Neuronal stem cell (in vitro differentiated cells): Measurements from ENCODE around the gene YY1.
A peak's percentile ranks its signal among the peaks of the same experiment; 100 is the strongest.

ENCODE experiments used
- DNase-seq: peaks from one replicate; pipeline ENCODE4 v3.0.0-alpha.2; 2013; ENCODE audit warnings: low spot score
- H2AFZ ChIP-seq: one replicate; pipeline ENCODE4 v1.6.1; 2013; ENCODE audit warnings: mild to moderate bottlenecking, low read length, inconsistent platforms
- H2AK5ac ChIP-seq: 2 replicates; pipeline ENCODE4 v1.6.1; 2013; ENCODE audit warnings: low read depth, mild to moderate bottlenecking, inconsistent platforms, low read length, moderate library complexity, mixed read lengths
- H2BK120ac ChIP-seq: 2 replicates; pipeline ENCODE4 v1.6.1; 2013; ENCODE audit warnings: low read depth, mild to moderate bottlenecking, inconsistent platforms, low read length, moderate library complexity, mixed read lengths
- H2BK12ac ChIP-seq: one replicate; pipeline ENCODE4 v1.6.1; 2013; ENCODE audit warnings: low read length, inconsistent platforms
- H2BK15ac ChIP-seq: 2 replicates; pipeline ENCODE4 v1.6.1; 2013; ENCODE audit warnings: mild to moderate bottlenecking, low read length, inconsistent platforms, mixed read lengths
- H2BK5ac ChIP-seq: one replicate; pipeline ENCODE4 v1.6.1; 2013; ENCODE audit warnings: inconsistent platforms, mild to moderate bottlenecking, low read length, moderate library complexity
- H3K14ac ChIP-seq: one replicate; pipeline ENCODE4 v1.6.1; 2013; ENCODE audit warnings: low read length, inconsistent platforms
- H3K18ac ChIP-seq: 2 replicates; pipeline ENCODE4 v1.6.1; 2013; ENCODE audit warnings: low read length, inconsistent platforms
- H3K23ac ChIP-seq: 2 replicates; pipeline ENCODE4 v1.6.1; 2013; ENCODE audit warnings: low read depth, mild to moderate bottlenecking, mixed read lengths, low read length, inconsistent platforms; ENCODE audit not compliant: poor library complexity
- H3K27ac ChIP-seq: replicated peaks from 3 replicates; pipeline ENCODE4 v1.5.1; 2013; ENCODE audit warnings: low read length, inconsistent platforms
- H3K27me3 ChIP-seq, 3 experiments: 2 replicates each; pipeline ENCODE4 v1.6.1; 2013; ENCODE audit warnings: low read length in 3 of 3, mild to moderate bottlenecking in 2 of 3, inconsistent platforms in 1 of 3, low read depth in 1 of 3, mixed read lengths in 1 of 3, moderate library complexity in 1 of 3; ENCODE audit not compliant: control insufficient read depth in 3 of 3, insufficient read depth in 3 of 3
- H3K36me3 ChIP-seq, 2 donors: replicated peaks in 1 of 2; 2 replicates each; pipeline ENCODE4 v1.6.1; 2013; ENCODE audit warnings: low read length in 2 of 2; ENCODE audit not compliant: control insufficient read depth in 2 of 2, insufficient read depth in 2 of 2
- H3K4ac ChIP-seq: 2 replicates; pipeline ENCODE4 v1.6.1; 2013; ENCODE audit warnings: inconsistent platforms, mild to moderate bottlenecking, low read length, moderate library complexity
- H3K4me1 ChIP-seq, 2 donors: 1 replicate in 1 of 2; 2 replicates in 1 of 2; pipeline ENCODE4 v1.6.1; 2013; ENCODE audit warnings: low read length in 2 of 2, low read depth in 1 of 2; ENCODE audit not compliant: control insufficient read depth in 2 of 2, insufficient read depth in 1 of 2
- H3K4me2 ChIP-seq: one replicate; pipeline ENCODE4 v1.6.1; 2013; ENCODE audit warnings: mild to moderate bottlenecking, low read length, inconsistent platforms; ENCODE audit not compliant: insufficient read depth, poor library complexity, severe bottlenecking
- H3K4me3 ChIP-seq, 2 donors: 2 replicates each; pipeline ENCODE4 v1.5.1; 2013; ENCODE audit warnings: low read length in 2 of 2, mild to moderate bottlenecking in 2 of 2, inconsistent platforms in 1 of 2, moderate library complexity in 1 of 2
- H3K79me1 ChIP-seq: one replicate; pipeline ENCODE4 v1.6.1; 2013; ENCODE audit warnings: low read depth, mild to moderate bottlenecking, inconsistent platforms, low read length, moderate library complexity
- H3K9ac ChIP-seq: one replicate; pipeline ENCODE4 v1.6.1; 2013; ENCODE audit warnings: mild to moderate bottlenecking, low read depth, low read length, inconsistent platforms; ENCODE audit not compliant: poor library complexity
- H3K9me3 ChIP-seq, 2 donors: replicated peaks in 1 of 2; 2 replicates each; pipeline versions ENCODE3 to v1.6.1; 2013; ENCODE audit warnings: low read length in 2 of 2, mild to moderate bottlenecking in 2 of 2, inconsistent platforms in 1 of 2, low read depth in 1 of 2, mixed read lengths in 1 of 2, moderate library complexity in 1 of 2; ENCODE audit not compliant: control insufficient read depth in 2 of 2, insufficient read depth in 1 of 2
- H4K8ac ChIP-seq: one replicate; pipeline ENCODE4 v1.6.1; 2013; ENCODE audit warnings: low read depth, mild to moderate bottlenecking, inconsistent platforms, low read length, moderate library complexity
- H4K91ac ChIP-seq: one replicate; pipeline ENCODE4 v1.6.1; 2013; ENCODE audit warnings: low read length, low read depth, mild to moderate bottlenecking, inconsistent platforms; ENCODE audit not compliant: poor library complexity
- WGBS, 2 donors: extraction: QIAGEN DNeasy Blood & Tissue Kit; methylation state at CpG; one replicate each; pipeline ENCODE4 v1.1.7; 2013; ENCODE audit warnings: missing lambda C conversion rate in 2 of 2, mixed read lengths in 1 of 2; ENCODE audit not compliant: insufficient read length in 2 of 2, insufficient replicate concordance in 1 of 2; ENCODE audit errors: extremely low coverage in 2 of 2; 5-methylcytosine and 5-hydroxymethylcytosine counted together

YY1 gene

DNA sequence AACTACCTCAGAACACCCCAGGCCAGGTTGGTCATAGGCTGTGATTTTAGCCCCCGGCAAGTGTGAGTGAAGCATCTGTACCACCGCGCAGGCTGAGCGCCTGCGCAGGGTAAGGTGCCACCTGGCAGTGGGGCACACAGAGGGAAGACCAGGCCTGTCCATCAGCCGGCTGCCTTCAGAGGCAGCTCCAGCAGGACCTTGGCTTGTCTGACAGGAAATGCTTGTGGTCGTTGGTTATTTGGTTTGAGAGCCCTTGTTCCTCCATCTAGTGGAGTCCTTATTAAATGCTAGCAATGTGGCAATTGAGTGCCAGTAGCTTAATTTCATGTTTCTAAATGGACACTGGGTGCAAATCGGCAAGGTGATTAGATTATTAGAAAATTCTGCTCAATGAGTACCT, 39.8 kb downstream of the YY1 start:
- Histone ChIP-seq H3K36me3 (peaks cover 23 to 83% of the 10 kb centered on the region in 2 donors), H2BK12ac (no peak overlapping the region), H3K27me3 (no peaks in the 10 kb centered on the region), H3K23ac (no peak overlapping the region), H3K9me3 (no peaks in the 10 kb centered on the region), H3K9ac (no peak overlapping the region), H3K4me2 (no peak overlapping the region), H3K14ac (no peak overlapping the region), H2BK120ac (no peak overlapping the region), H2BK5ac (no peak overlapping the region), H2BK15ac (no peak overlapping the region), H3K4me3 (no peak overlapping the region), H3K4ac (no peak overlapping the region), H2AFZ (no peak overlapping the region), H2AK5ac (no peak overlapping the region), H3K27ac (no peak overlapping the region), H3K18ac (no peak overlapping the region), H4K91ac (no peak overlapping the region), H3K79me1 (peaks cover 6% of the 10 kb centered on the region), H4K8ac (no peak overlapping the region), H3K4me1 (peaks cover 1 to 3% of the 10 kb centered on the region in 2 donors)
- no peak for DNase-seq
- WGBS, 2 donors: no CpG with 5 or more reads among the region's 8 CpGs

DNA sequence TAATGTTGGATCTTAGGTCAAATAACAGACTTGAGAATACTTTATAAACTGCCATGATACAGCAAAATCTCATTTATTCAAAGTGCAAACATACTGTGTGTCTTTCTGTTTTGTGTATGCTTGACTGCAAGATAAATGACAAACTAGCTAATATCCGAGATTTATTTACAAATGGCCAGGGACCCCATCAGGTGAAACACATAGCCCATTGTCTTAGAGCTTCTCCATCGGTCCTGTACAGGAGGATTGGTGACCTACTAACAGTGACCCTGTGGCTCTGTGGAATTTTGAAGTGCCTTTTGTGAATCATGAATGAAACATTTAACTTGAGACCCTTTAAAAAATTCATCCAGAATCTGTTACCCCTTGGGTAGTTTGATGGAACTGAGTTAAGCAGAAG, 40.2 kb downstream of the YY1 start:
- Histone ChIP-seq H3K4me1 (peaks cover 3% of the 10 kb centered on the region in 2 donors), H2AK5ac (no peak overlapping the region), H3K4ac (no peak overlapping the region), H3K23ac (no peak overlapping the region), H4K8ac (no peak overlapping the region), H2BK15ac (no peak overlapping the region), H3K79me1 (peaks cover 6% of the 10 kb centered on the region), H3K9me3 (no peaks in the 10 kb centered on the region), H3K14ac (no peak overlapping the region), H2BK12ac (no peak overlapping the region), H2BK5ac (no peak overlapping the region), H2BK120ac (no peak overlapping the region), H4K91ac (no peak overlapping the region), H3K27me3 (no peaks in the 10 kb centered on the region), H3K18ac (no peak overlapping the region), H3K9ac (no peak overlapping the region), H3K27ac (no peak overlapping the region), H3K4me3 (no peak overlapping the region), H2AFZ (no peak overlapping the region), H3K36me3 (peaks cover 22 to 83% of the 10 kb centered on the region in 2 donors), H3K4me2 (no peak overlapping the region)
- no CpG with 5 or more reads among the region's 2 CpGs for WGBS, 2 donors
- no peak for DNase-seq

DNA sequence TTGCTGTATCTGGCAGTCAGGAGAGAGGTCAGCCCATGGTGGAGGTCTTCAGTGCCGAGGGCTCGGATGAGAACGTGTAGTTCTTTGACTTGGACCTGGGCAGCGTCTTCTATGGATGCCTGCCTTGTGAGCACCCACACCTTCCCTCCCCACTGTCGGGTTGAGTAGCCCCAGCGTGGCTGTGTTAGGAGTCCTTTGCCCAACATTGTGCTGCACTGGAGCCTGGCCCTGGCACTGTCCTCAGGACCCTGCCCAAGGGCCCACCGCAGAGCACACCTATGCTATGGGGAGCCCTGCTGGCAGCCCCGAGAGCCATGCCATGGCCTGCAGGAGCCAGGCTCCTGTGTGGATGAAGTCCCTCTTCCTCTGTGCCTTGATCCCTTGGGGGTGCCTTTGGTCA, 40.6 kb downstream of the YY1 start:
- no peak overlapping the region for H3K4me3 ChIP-seq
- no peak overlapping the region for H3K4me2 ChIP-seq
- peak overlapping the region; percentile 3 for H3K9ac ChIP-seq
- H3K23ac ChIP-seq: no peak overlapping the region
- no peak overlapping the region for H2BK12ac ChIP-seq
- H2BK120ac ChIP-seq: no peak overlapping the region
- peaks cover 4% of the 10 kb centered on the region for H3K79me1 ChIP-seq
- H3K36me3 ChIP-seq: peaks cover 20 to 80% of the 10 kb centered on the region in 2 donors
- H2AK5ac ChIP-seq: no peak overlapping the region
- DNase-seq: no peak
- no peak overlapping the region for H3K27ac ChIP-seq
- no peak overlapping the region for H2BK15ac ChIP-seq
- no CpG with 5 or more reads among the region's 8 CpGs for WGBS, 2 donors
- no peak overlapping the region for H2BK5ac ChIP-seq
- H4K8ac ChIP-seq: no peak overlapping the region
- H3K27me3 ChIP-seq: no peaks in the 10 kb centered on the region
- no peak overlapping the region for H4K91ac ChIP-seq
- no peak overlapping the region for H3K14ac ChIP-seq
- peaks cover 3 to 5% of the 10 kb centered on the region in 2 donors for H3K4me1 ChIP-seq
- H3K18ac ChIP-seq: no peak overlapping the region
- no peak overlapping the region for H2AFZ ChIP-seq
- no peaks in the 10 kb centered on the region for H3K9me3 ChIP-seq
- no peak overlapping the region for H3K4ac ChIP-seq

- DNase-seq: no peak
These were observed 42.5 kb downstream of the YY1 start for GRCh38 chr14:100281286-100282082.

More at GRCh38 chr14:100281286-100282082, 42.5 kb downstream of the YY1 start:
- no peak overlapping the region for H3K4ac ChIP-seq
- H2BK5ac ChIP-seq: no peak overlapping the region
- no peak overlapping the region for H2AFZ ChIP-seq
- H4K91ac ChIP-seq: no peak overlapping the region
- no peak overlapping the region for H2BK120ac ChIP-seq
- H3K9ac ChIP-seq: no peak overlapping the region
- no peak overlapping the region for H3K4me3 ChIP-seq
- no peak overlapping the region for H2AK5ac ChIP-seq
- peaks cover 7% of the 10 kb centered on the region for H3K79me1 ChIP-seq
- H2BK12ac ChIP-seq: no peak overlapping the region
- H2BK15ac ChIP-seq: no peak overlapping the region
- H4K8ac ChIP-seq: no peak overlapping the region
- peaks cover 16 to 61% of the 10 kb centered on the region in 2 donors for H3K36me3 ChIP-seq
- WGBS, 2 donors: no CpG with 5 or more reads among the region's 11 CpGs
- no peak overlapping the region for H3K14ac ChIP-seq
- no peak overlapping the region for H3K23ac ChIP-seq
- no peak overlapping the region for H3K4me2 ChIP-seq
- no peak overlapping the region for H3K18ac ChIP-seq
- H3K27me3 ChIP-seq: no peaks in the 10 kb centered on the region
- no peak overlapping the region for H3K27ac ChIP-seq
- no peaks in the 10 kb centered on the region for H3K9me3 ChIP-seq
- peaks cover 0 to 5% of the 10 kb centered on the region in 2 donors for H3K4me1 ChIP-seq
